ENCODE measurements around the gene ZCRB1.

The ZCRB1 gene

DNA sequence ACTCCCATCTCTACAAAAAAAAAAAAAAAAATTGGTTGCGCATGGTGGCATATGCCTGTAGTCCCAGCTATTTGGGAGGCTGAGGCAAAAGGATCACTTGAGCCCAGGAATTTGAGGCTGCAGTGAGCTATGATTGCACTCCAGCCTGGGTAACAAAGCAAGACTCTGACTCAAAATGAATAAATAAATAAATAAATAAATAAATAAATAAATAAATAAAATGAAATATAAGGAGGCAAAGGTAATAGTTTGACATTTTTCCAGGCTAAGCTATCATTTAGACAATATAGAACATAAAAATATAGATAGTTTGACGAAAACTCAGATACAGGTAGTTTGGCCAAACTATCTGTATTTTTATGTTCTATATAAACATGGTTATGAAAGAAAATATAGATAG lies 40.5 kb downstream of the ZCRB1 start:
- in situ Hi-C loops (cut with MboI; ENCODE audit: low pct_unique_long_range_greater_than_20kb, low sequenced_read_pairs) = no loop called here
- DNase-seq = no peak

DNA sequence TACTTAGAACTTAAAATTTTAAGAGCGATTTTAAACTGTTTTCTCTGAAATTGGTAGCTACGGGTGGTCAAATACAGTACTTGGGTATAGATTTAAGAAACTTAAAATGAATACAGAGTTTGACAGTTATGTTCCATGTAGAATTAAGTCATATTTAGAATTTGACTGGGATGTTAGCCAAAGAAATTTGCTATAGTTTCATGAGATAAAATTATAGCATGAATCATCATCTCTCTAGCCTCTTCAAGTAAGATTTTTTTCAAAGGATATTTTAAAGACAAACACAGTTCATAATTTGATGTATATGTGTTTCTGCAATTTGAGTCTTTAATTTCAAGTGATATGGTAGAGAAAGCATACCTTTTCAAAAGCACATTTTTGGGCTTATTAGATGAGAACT lies 41.0 kb downstream of the ZCRB1 start:
- in situ Hi-C loops (cut with MboI; ENCODE audit: low pct_unique_long_range_greater_than_20kb, low sequenced_read_pairs) = no loop called here

DNA sequence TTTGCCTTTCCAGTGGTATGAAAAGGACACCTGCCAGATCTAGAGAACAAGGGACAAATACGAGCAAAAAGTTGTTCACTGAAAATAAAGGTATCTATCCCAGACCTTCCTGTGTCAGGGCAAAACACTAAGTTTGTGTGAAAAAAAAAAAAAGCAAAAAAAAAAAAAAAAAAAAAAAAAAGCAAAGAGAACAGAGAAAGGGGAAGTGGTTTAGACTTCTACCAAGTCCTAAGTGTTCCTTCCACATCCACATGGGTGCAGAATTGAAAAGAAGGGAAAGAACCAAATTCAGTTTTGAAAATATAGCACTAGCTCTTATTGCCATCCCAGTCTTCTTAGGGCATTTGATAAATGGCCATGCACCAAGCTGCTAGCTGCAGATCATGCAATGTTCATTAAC lies 41.7 kb downstream of the ZCRB1 start:
- peak; percentile 67 for DNase-seq
- in situ Hi-C loops (cut with MboI; ENCODE audit: low pct_unique_long_range_greater_than_20kb, low sequenced_read_pairs) = no loop called here

More for the DNA sequence above, 41.0 kb downstream of the ZCRB1 start:
- DNase-seq = no peak

DNA sequence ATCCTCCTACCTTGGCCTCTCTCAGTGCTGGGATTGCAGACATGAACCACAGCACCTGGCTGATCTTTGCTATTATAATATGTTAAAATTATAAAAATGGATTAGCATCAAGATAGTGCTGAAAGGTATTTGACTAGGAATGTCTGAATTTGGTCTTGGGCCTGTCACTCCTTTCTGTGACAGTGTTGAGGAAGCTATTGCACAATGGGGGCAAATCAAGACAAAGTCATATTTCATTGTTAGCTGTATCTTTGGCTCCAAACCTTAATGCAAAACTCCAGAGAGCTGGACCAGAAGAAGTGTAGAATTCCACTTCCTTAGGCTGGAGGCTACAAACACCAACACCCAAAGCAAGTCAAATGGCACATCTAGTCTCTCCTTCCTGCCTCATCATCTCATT lies 42.2 kb downstream of the ZCRB1 start:
- DNase-seq = no peak
- in situ Hi-C loops (cut with MboI; ENCODE audit: low pct_unique_long_range_greater_than_20kb, low sequenced_read_pairs) = no loop called here

DNA sequence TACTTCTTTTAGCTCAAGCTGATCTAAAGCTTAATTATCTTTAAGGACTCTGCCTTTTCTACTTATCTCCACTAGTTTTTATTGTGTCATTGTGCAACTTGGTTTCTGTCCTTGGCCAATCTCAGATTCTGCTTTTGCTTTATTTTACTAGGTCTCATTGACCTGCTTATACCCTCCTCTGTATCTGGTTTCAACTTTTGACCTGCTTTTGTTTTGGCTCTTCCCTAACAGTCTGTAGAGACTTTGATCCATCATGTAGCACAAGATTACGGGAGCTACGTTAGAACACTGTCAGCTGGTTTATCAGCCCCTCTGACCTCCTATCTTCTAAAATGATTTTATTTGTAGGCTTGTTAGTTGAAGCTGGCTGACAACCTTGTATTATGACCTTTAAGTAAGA lies 43.6 kb downstream of the ZCRB1 start:
- no peak for DNase-seq
- in situ Hi-C loops (cut with MboI; ENCODE audit: low pct_unique_long_range_greater_than_20kb, low sequenced_read_pairs) = no loop called here

DNA sequence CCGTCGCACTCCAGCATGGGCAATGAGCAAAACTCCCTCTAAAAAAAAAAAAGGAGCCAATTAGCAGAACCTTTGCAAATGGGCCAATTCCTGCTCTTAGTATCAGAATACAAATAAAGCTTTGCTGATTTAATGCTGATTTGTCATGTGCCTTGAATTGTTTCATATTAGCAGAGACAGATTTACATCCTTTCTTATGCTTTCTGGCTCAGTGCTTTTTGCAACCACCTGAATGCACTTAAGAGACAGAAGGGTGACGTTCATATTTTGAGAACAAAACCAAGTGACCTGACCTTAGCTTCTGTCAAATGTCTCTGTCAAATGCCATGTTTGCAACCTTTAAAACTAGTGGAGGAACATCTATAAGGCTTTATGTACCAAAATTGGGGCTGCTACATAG lies 44.0 kb downstream of the ZCRB1 start:
- DNase-seq = no peak
- in situ Hi-C loops (cut with MboI; ENCODE audit: low pct_unique_long_range_greater_than_20kb, low sequenced_read_pairs) = no loop called here

DNA sequence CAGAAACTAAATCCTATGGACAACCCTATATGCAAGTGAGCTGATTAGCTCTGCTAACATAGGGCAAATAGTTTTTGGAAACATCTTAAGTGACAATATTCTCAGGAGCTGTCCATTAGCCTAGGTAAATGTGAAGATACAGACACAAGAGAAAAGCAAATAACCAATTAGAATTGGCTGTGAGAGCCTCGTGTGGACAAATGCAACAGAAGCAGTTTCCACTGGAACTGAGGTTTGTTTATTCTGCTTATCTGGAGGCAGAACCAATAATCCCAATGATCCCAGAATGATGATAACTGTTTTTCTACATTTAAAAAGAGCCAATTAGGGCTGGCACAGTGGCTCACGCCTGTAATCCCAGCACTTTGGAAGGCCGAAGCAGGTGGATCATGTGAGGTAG lies 44.6 kb downstream of the ZCRB1 start:
- in situ Hi-C loops (cut with MboI; ENCODE audit: low pct_unique_long_range_greater_than_20kb, low sequenced_read_pairs) = no loop called here
- DNase-seq = no peak

DNA sequence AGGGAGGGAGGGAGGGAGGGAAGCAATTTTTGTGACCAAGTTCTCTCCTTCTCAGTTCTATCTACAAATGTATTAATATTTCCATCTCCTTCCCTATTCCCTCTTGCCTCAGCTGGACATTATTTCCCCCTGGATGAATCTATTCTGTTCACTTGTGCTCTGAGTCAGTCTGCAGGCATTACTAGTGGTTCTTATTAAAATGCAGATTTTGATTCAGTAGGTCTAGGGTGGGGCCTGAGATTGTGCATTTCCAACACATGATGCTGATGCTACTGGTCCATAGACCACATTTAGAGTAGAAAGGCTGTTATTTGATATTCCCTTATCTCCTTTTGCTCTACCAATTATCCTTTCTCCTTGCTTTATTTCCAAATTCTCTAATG lies 47.8 kb downstream of the ZCRB1 start:
- in situ Hi-C loops (cut with MboI; ENCODE audit: low pct_unique_long_range_greater_than_20kb, low sequenced_read_pairs) = no loop called here
- no peak for DNase-seq

DNA sequence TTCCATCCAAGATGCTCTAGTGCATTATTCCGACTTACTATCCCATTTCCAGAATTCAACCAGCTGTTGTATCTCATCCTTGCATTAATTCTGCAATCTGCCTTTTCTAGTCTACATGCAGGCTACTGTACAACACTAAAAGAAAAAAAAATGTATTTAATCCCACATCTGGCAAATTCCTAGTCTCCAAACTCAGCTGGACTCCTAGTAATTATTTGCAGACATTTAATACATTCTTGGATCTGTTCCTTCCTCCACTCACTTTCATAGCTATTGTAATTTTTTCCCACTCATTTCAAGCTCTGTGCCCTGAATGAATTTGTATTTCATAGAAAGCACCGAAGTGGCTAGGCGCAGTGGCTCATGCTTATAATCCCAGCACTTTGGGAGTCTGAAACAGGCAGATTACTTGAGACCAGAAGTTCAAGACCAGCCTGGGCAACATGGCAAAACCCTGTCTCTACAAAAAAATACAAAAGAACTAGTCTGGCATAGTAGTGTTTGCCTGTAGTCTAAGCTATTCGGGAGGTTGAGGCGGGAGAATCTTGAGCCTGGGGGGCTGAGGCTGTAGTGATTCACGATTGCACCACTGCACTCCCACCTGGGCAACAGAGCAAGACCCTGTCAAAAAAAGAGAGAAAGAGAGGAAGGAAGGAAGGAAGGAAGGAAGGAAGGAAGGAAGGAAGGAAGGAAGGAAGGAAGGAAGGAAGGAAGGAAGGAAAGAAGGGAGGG lies 48.3 kb downstream of the ZCRB1 start:
- DNase-seq = no peak
- in situ Hi-C loops (cut with MboI; ENCODE audit: low pct_unique_long_range_greater_than_20kb, low sequenced_read_pairs) = no loop called here

DNA sequence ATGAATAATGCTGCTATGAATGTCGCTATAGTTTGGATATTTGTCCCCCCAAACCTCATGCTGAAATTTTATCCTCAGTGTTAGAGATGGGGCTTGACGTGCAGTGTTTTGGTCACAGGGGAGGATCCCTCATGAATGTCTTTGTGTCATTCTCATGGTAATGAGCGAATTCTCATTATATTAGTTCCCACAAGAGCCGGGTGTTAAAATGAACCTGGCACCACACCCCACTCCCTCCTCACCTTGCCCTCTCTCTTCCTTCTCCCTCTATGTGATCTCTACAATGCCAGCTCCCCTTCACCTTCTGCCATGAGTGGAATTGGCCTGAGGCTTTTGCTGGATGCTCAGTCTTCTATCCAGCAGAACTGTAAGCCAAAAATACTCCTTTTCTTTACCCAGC lies 50.4 kb downstream of the ZCRB1 start:
- no peak for DNase-seq
- in situ Hi-C loops (cut with MboI; ENCODE audit: low pct_unique_long_range_greater_than_20kb, low sequenced_read_pairs) = no loop called here

DNA sequence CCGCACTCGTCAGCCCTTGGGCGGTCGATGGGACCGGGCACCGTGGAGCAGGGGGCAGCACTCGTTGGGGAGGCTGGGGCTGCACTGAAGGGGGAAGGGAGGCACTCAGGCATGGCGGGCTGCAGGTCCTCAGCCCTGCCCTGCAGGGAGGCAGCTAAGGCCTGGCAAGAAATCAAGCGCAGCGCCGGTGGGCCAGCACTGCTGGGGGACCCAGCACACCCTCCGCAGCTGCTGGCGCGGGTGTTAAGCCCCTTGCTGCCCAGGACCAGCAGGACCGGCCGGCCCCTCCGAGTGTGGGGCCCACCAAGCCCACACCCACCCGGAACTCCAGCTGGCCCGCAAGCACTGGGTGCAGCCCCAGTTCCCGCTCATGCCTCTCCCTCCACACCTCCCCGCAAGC lies 52.2 kb downstream of the ZCRB1 start:
- no peak for DNase-seq
- in situ Hi-C loops (cut with MboI; ENCODE audit: low pct_unique_long_range_greater_than_20kb, low sequenced_read_pairs) = no loop called here

DNA sequence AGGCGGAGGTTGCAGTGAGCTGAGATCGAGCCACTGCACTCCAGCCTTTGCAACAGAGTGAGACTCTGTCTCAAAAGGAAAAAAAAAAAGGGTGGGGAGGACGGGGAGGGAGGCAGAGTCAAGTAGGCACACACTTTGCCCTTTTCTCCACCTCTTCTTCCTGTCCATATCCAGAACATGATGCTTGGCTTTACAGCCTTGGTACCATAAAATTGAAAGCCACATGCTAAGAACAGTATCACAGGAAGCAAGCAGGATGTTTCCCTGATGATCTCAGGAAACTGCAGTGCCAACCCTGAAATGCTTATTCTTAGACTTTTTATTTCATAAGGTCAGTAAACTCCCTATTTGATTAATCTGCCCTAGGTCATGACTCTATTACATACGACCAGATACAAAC lies 55.3 kb downstream of the ZCRB1 start:
- DNase-seq = no peak
- in situ Hi-C loops (cut with MboI; ENCODE audit: low pct_unique_long_range_greater_than_20kb, low sequenced_read_pairs) = no loop called here

DNA sequence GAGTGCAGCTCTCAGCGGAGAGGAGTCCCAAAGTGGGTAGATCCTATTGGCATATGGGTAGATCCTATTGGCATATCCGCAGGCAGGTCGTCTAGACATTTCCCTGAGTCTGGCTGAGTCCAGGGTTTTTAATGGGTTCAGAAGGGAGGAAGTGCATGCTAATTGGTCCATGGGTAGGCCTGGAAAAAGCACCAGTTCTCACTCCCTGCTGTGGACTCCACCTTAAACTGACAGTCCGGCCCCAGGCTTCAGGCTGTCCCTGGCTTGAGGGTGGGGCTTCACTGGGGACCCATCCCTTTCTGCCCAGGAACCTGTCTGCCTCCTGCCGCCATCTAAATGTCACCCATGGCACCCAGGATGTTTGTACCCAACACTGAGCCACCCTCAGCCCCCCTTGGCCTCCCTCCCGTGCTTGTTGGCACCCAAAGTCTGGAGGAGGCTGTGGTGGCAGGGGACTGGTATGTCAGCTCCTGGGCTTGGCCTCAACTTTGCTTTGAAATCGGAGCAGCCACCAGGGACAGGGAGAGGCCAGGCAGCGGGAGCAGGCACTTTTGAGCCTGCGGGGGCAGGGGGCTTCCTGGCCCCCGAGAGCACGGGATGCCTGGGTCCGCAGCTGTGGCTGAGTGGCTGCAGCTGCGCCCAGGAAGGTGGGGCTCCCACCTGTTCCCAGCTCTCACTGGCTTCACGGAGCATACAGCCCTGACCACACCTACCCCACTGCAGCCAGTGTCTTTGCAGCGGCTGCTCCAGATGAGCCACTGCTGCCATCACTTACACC lies 58.3 kb downstream of the ZCRB1 start:
- DNase-seq = no peak
- in situ Hi-C loops (cut with MboI; ENCODE audit: low pct_unique_long_range_greater_than_20kb, low sequenced_read_pairs) = no loop called here

DNA sequence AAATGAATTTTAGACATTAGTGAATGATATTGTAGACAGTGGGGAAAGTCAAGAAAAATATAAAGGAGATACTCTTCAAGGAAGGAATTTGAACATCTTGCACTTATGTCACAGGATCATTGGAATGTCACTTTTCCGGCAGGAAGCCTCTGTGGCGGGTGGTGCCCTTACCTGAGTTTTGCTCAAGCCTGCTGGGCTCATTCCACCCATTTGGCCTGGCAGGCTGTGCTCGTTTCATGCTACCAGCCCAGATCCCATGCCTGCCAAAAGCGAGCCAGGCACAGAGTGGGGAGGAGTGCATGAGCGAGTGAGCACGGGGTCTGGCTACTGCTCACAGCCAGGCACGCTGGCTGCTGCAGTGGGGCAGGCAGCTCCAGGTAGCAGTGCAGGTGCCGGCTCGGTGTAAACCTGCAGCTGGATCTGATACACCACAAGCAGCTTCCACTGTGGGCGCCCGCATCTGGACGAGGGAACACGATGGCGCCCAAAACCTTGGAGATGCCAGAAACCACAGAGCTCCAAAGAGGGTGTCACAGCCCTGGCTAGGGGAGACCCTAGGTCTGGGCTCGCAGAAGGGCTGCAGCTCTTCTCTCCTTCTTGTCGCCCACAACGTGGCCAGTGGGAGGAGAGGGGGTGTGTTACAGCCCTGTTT lies 59.2 kb downstream of the ZCRB1 start:
- in situ Hi-C loops (cut with MboI; ENCODE audit: low pct_unique_long_range_greater_than_20kb, low sequenced_read_pairs) = no loop called here

DNA sequence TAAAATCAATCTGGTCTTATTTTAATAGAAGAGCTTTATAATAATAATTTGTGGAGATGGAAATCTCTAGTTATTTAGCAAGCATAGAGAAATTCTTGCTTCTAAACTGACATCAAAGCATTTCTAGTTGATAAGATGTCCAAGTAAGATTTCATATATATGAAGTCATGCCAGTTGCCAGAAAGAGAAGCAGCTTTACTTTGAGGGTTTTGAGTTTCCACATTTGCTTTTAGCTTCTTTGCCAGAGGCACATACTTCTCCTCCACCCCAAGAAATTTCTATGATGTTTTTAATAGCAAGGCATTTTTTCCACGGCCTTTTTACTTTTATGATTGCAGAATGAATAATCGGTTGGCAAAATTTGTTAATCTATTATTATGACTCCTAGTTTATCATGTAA lies 63.6 kb downstream of the ZCRB1 start:
- DNase-seq = no peak
- in situ Hi-C loops (cut with MboI; ENCODE audit: low pct_unique_long_range_greater_than_20kb, low sequenced_read_pairs) = no loop called here

More for the DNA sequence above, 59.2 kb downstream of the ZCRB1 start:
- DNase-seq = no peak

Measured in KBM-7 (cell line).